Smooth muscle cell of the brain vasculature (primary cell): ENCODE results near the gene TAP1.
"Not testable (repeated sequence)": the region's sequence is repeated elsewhere in the genome, so short reads cannot be mapped to it uniquely, and the experiment has no call there.

Source experiments
- DNase-seq: peaks from one replicate; pipeline ENCODE4 v3.0.0-alpha.2; 2012; ENCODE audit warnings: low read depth, low spot score

TAP1 gene

GRCh38 chr6:32839356-32839755, 14.1 kb downstream of the TAP1 start:
- no peak for DNase-seq

GRCh38 chr6:32838114-32838958, 15.2 kb downstream of the TAP1 start, which contains the start of gene TAP2:
Gene TAP2 (minus strand): TSS chr6:32838739. CDS start chr6:32838233, 506 bp downstream.
- DNase-seq = peak; percentile 83

GRCh38 chr6:32837651-32838113, 15.8 kb downstream of the TAP1 start:
- DNase-seq = no peak

GRCh38 chr6:32836873-32837272, 16.6 kb downstream of the TAP1 start:
- DNase-seq = no peak

- no peak for DNase-seq
These were observed 18.2 kb downstream of the TAP1 start for GRCh38 chr6:32835167-32835893.

- DNase-seq = no peak
These were observed 19.8 kb downstream of the TAP1 start for GRCh38 chr6:32833664-32834063.

- no peak for DNase-seq
These were observed 21.0 kb downstream of the TAP1 start for GRCh38 chr6:32832535-32832934.

GRCh38 chr6:32830936-32831335, 22.6 kb downstream of the TAP1 start:
- DNase-seq = no peak

GRCh38 chr6:32830017-32830416, 23.5 kb downstream of the TAP1 start:
- DNase-seq = no peak

GRCh38 chr6:32829495-32829894, 24.0 kb downstream of the TAP1 start:
- DNase-seq = no peak

- no peak for DNase-seq
These were observed 26.5 kb downstream of the TAP1 start for GRCh38 chr6:32827025-32827424.

- no peak for DNase-seq
These were observed 27.5 kb downstream of the TAP1 start for GRCh38 chr6:32825966-32826365.

GRCh38 chr6:32819729-32820128, 33.8 kb downstream of the TAP1 start:
- DNase-seq = no peak

GRCh38 chr6:32818867-32819266, 34.6 kb downstream of the TAP1 start:
- no peak for DNase-seq

- DNase-seq = no peak
These were observed 36.7 kb downstream of the TAP1 start, which contains the start of gene HLA-DOB for GRCh38 chr6:32816746-32817204. Gene HLA-DOB (minus strand): TSS chr6:32817002. CDS start chr6:32816951, 51 bp downstream.

GRCh38 chr6:32815996-32816395, 37.5 kb downstream of the TAP1 start:
- DNase-seq = no peak

GRCh38 chr6:32815115-32815514, 38.4 kb downstream of the TAP1 start:
- DNase-seq = no peak

- DNase-seq = no peak
These were observed 39.4 kb downstream of the TAP1 start for GRCh38 chr6:32814145-32814544.

- no peak for DNase-seq
These were observed 44.3 kb downstream of the TAP1 start for GRCh38 chr6:32809171-32809570.

GRCh38 chr6:32807020-32807580, 46.4 kb downstream of the TAP1 start:
- no peak for DNase-seq

GRCh38 chr6:32805404-32805803, 48.1 kb downstream of the TAP1 start:
- not testable (repeated sequence) for DNase-seq

GRCh38 chr6:32803416-32803815, 50.1 kb downstream of the TAP1 start:
- DNase-seq = no peak
